Measurements from ENCODE around the gene UVRAG.
"Not testable (repeated sequence)": the region's sequence is repeated elsewhere in the genome, so short reads cannot be mapped to it uniquely, and the experiment has no call there.

UVRAG gene

DNA sequence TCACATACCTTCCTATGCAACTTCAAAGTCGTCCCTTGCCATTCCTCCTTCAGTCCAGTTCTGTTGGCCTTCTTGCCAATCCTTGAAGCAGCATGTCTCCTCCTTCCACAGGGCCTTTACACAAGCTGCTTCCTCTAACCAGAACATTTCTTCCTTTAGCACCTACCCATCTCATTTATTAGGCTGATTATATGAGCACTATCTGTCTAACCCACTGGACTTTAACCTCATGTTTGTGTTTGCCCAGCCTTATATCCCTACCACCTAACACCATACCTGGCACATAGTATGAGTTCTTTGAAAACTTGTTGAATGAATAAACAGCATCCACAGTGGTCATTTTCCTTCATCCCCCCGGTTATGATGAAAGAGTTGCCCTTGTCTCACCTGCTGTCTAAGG lies 236.9 kb downstream of the UVRAG start:
- Histone ChIP-seq H3K9ac (ENCODE audit: insufficient read length, low read depth) (no peak overlapping the region), H3K4me1 (ENCODE audit: insufficient read depth, insufficient read length) (no peaks in the 10 kb centered on the region), H3K4me3 (ENCODE audit: insufficient read length, low read depth) (no peak overlapping the region), H3K9me3 (ENCODE audit: insufficient read depth, low read length) (peaks cover 21% of the 10 kb centered on the region; the same call in 1 of the 2 replicates), H3K27me3 (ENCODE audit: insufficient read depth, insufficient read length) (no peaks in the 10 kb centered on the region), H3K36me3 (ENCODE audit: insufficient read depth, insufficient read length, low read length) (no peaks in the 10 kb centered on the region)
- no peak for DNase-seq (ENCODE audit: low read depth, low spot score)
- TF ChIP-seq ZNF274 (IDR thresholded peaks at IDR 0.05; ENCODE audit: low read depth, low read length) = no peak

- no peak overlapping the region for H3K9ac ChIP-seq (ENCODE audit: insufficient read length, low read depth)
- H3K4me3 ChIP-seq (ENCODE audit: insufficient read length, low read depth) = no peak overlapping the region
- no peaks in the 10 kb centered on the region for H3K4me1 ChIP-seq (ENCODE audit: insufficient read depth, insufficient read length)
- no peak for TF ChIP-seq YY1 (IDR thresholded peaks at IDR 0.05; ENCODE audit: insufficient read depth, insufficient read length)
- no peak for TF ChIP-seq SUZ12 (IDR thresholded peaks at IDR 0.05; ENCODE audit: extremely low read depth, insufficient read depth, insufficient read length)
- no peak for TF ChIP-seq ZNF274 (IDR thresholded peaks at IDR 0.05; ENCODE audit: low read depth, low read length)
- peaks cover 13% of the 10 kb centered on the region; the same call in 1 of the 2 replicates for H3K9me3 ChIP-seq (ENCODE audit: insufficient read depth, low read length)
- H3K36me3 ChIP-seq (ENCODE audit: insufficient read depth, insufficient read length, low read length) = no peaks in the 10 kb centered on the region
- H3K27me3 ChIP-seq (ENCODE audit: insufficient read depth, insufficient read length) = no peaks in the 10 kb centered on the region
- no peak for DNase-seq (ENCODE audit: low read depth, low spot score)
Measured at GRCh38 chr11:76054330-76054729, 239.3 kb downstream of the UVRAG start.

- no peak overlapping the region for H3K4me3 ChIP-seq (ENCODE audit: insufficient read length, low read depth)
- peaks cover 19% of the 10 kb centered on the region; the same call in 1 of the 2 replicates for H3K9me3 ChIP-seq (ENCODE audit: insufficient read depth, low read length)
- no peaks in the 10 kb centered on the region for H3K36me3 ChIP-seq (ENCODE audit: insufficient read depth, insufficient read length, low read length)
- no peaks in the 10 kb centered on the region for H3K27me3 ChIP-seq (ENCODE audit: insufficient read depth, insufficient read length)
- no peak for DNase-seq (ENCODE audit: low read depth, low spot score)
- H3K9ac ChIP-seq (ENCODE audit: insufficient read length, low read depth) = no peak overlapping the region
- TF ChIP-seq SUZ12 (IDR thresholded peaks at IDR 0.05; ENCODE audit: extremely low read depth, insufficient read depth, insufficient read length) = no peak
- no peak for TF ChIP-seq YY1 (IDR thresholded peaks at IDR 0.05; ENCODE audit: insufficient read depth, insufficient read length)
- no peak for TF ChIP-seq ZNF274 (IDR thresholded peaks at IDR 0.05; ENCODE audit: low read depth, low read length)
- H3K4me1 ChIP-seq (ENCODE audit: insufficient read depth, insufficient read length) = no peaks in the 10 kb centered on the region
Measured at GRCh38 chr11:76056876-76057275, 241.9 kb downstream of the UVRAG start.

- peaks cover 19% of the 10 kb centered on the region; the same call in 1 of the 2 replicates for H3K9me3 ChIP-seq (ENCODE audit: insufficient read depth, low read length)
- H3K4me3 ChIP-seq (ENCODE audit: insufficient read length, low read depth); H3K4me1 ChIP-seq (ENCODE audit: insufficient read depth, insufficient read length); H3K27me3 ChIP-seq (ENCODE audit: insufficient read depth, insufficient read length); H3K36me3 ChIP-seq (ENCODE audit: insufficient read depth, insufficient read length, low read length); H3K9ac ChIP-seq (ENCODE audit: insufficient read length, low read depth); DNase-seq (ENCODE audit: low read depth, low spot score): not testable (repeated sequence)
Measured at GRCh38 chr11:76060475-76061036, 245.5 kb downstream of the UVRAG start.

GRCh38 chr11:76062733-76063132 lies 247.7 kb downstream of the UVRAG start:
- H3K36me3 ChIP-seq (ENCODE audit: insufficient read depth, insufficient read length, low read length) = peaks cover 6% of the 10 kb centered on the region
- H3K4me3 ChIP-seq (ENCODE audit: insufficient read length, low read depth) = no peak overlapping the region
- no peak overlapping the region for H3K9ac ChIP-seq (ENCODE audit: insufficient read length, low read depth)
- no peak for TF ChIP-seq ZNF274 (IDR thresholded peaks at IDR 0.05; ENCODE audit: low read depth, low read length)
- TF ChIP-seq YY1 (IDR thresholded peaks at IDR 0.05; ENCODE audit: insufficient read depth, insufficient read length) = no peak
- TF ChIP-seq SUZ12 (IDR thresholded peaks at IDR 0.05; ENCODE audit: extremely low read depth, insufficient read depth, insufficient read length) = no peak
- H3K4me1 ChIP-seq (ENCODE audit: insufficient read depth, insufficient read length) = no peaks in the 10 kb centered on the region
- DNase-seq (ENCODE audit: low read depth, low spot score) = no peak
- peaks cover 19% of the 10 kb centered on the region; the same call in 1 of the 2 replicates for H3K9me3 ChIP-seq (ENCODE audit: insufficient read depth, low read length)
- H3K27me3 ChIP-seq (ENCODE audit: insufficient read depth, insufficient read length) = no peaks in the 10 kb centered on the region

- H3K4me3 ChIP-seq (ENCODE audit: insufficient read length, low read depth) = no peak overlapping the region
- TF ChIP-seq ZNF274 (IDR thresholded peaks at IDR 0.05; ENCODE audit: low read depth, low read length) (no peak), SUZ12 (IDR thresholded peaks at IDR 0.05; ENCODE audit: extremely low read depth, insufficient read depth, insufficient read length) (no peak), YY1 (IDR thresholded peaks at IDR 0.05; ENCODE audit: insufficient read depth, insufficient read length) (no peak)
- H3K9me3 ChIP-seq (ENCODE audit: insufficient read depth, low read length) = peaks cover 12% of the 10 kb centered on the region; the same call in 1 of the 2 replicates
- no peaks in the 10 kb centered on the region for H3K27me3 ChIP-seq (ENCODE audit: insufficient read depth, insufficient read length)
- DNase-seq (ENCODE audit: low read depth, low spot score) = no peak
- H3K36me3 ChIP-seq (ENCODE audit: insufficient read depth, insufficient read length, low read length) = peaks cover 16% of the 10 kb centered on the region
- no peak overlapping the region for H3K9ac ChIP-seq (ENCODE audit: insufficient read length, low read depth)
- H3K4me1 ChIP-seq (ENCODE audit: insufficient read depth, insufficient read length) = no peaks in the 10 kb centered on the region
Measured at GRCh38 chr11:76064192-76064591, 249.2 kb downstream of the UVRAG start.

DNA sequence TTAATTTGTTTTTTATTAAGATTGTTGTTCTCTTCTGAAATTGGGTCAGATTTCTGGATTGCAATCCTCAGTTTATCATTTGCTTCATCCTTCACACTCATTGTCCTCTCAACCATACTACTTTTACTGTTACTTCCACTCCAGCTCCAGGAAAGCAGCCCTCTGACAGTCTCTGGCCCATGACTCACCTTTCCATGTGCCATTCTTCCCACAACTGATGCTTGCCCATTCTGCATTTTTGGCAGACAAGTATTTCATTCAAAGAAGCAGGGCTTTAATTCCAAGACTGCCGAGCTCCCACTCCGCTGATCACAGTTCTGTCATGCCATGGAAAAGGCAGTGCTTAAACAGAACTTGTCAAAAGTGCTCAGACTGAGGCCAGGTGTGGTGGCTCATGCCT lies 252.1 kb downstream of the UVRAG start:
- no peak for TF ChIP-seq SUZ12 (IDR thresholded peaks at IDR 0.05; ENCODE audit: extremely low read depth, insufficient read depth, insufficient read length)
- no peak for TF ChIP-seq YY1 (IDR thresholded peaks at IDR 0.05; ENCODE audit: insufficient read depth, insufficient read length)
- TF ChIP-seq ZNF274 (IDR thresholded peaks at IDR 0.05; ENCODE audit: low read depth, low read length) = no peak
- no peaks in the 10 kb centered on the region for H3K9me3 ChIP-seq (ENCODE audit: insufficient read depth, low read length)

DNA sequence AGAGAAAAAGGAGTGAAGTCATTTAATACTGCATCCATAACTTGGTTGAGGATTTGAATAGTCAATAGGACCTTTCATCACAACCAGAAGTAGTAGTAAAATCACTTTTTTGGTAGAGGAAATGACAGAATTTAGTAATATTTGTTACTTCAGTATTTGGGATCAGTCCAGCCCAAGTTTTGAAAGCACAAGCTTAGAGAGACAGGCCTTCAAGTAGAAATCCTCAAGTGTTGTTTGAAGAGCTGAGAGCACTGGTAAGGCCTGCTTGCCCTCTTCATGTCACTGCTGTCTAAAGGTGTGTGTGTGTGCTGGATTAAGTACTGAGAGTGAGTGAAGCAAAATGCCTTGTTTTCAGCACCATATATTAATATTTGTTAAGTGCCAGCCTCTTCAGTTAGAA lies 254.0 kb downstream of the UVRAG start:
- Histone ChIP-seq H3K9ac (ENCODE audit: insufficient read length, low read depth) (no peak overlapping the region), H3K9me3 (ENCODE audit: insufficient read depth, low read length) (no peaks in the 10 kb centered on the region), H3K4me1 (ENCODE audit: insufficient read depth, insufficient read length) (no peaks in the 10 kb centered on the region), H3K4me3 (ENCODE audit: insufficient read length, low read depth) (no peak overlapping the region), H3K36me3 (ENCODE audit: insufficient read depth, insufficient read length, low read length) (peaks cover 23% of the 10 kb centered on the region), H3K27me3 (ENCODE audit: insufficient read depth, insufficient read length) (no peaks in the 10 kb centered on the region)
- no peak for DNase-seq (ENCODE audit: low read depth, low spot score)
- TF ChIP-seq ZNF274 (IDR thresholded peaks at IDR 0.05; ENCODE audit: low read depth, low read length) = no peak

More for the DNA sequence above, 252.1 kb downstream of the UVRAG start:
- DNase-seq (ENCODE audit: low read depth, low spot score) = no peak
- Histone ChIP-seq H3K9ac (ENCODE audit: insufficient read length, low read depth) (no peak overlapping the region), H3K27me3 (ENCODE audit: insufficient read depth, insufficient read length) (no peaks in the 10 kb centered on the region), H3K36me3 (ENCODE audit: insufficient read depth, insufficient read length, low read length) (peaks cover 23% of the 10 kb centered on the region), H3K4me3 (ENCODE audit: insufficient read length, low read depth) (no peak overlapping the region), H3K4me1 (ENCODE audit: insufficient read depth, insufficient read length) (no peaks in the 10 kb centered on the region)
